Heart left ventricle (tissue), 13 donors: ENCODE measurements around the gene CLCN6.

Experiments used
- CTCF ChIP-seq, 12 donors: fragments of 200-600 bp; sonication (generic) in 4 of 12; IDR thresholded peaks; one replicate each; pipeline versions ENCODE4 v1.5.0 to v1.8.0; 2018 to 2022; ENCODE audit warnings: antibody characterized with exemption in 12 of 12, mild to moderate bottlenecking in 5 of 12
- POLR2A ChIP-seq, 2 donors: fragments of 450-650 bp; IDR thresholded peaks; one replicate each; pipeline ENCODE4 v1.6.1; 2017; ENCODE audit warnings: antibody characterized with exemption in 2 of 2, mild to moderate bottlenecking in 2 of 2, moderate library complexity in 2 of 2
- donor health status: ischemic (EF 13 %, LVEDD 7.1; RV severe dilation, severe dysfunction).
- donor health status: DM: no; HTN: yes; CAD: no.
- donor health status: DM: no; HTN: no; CAD: no.
- donor health status: ischemic (EF 25% LVEDD 6.9; RV normal size, moderate dysfunction).
- donor health status: ischemic (EF 25% LVEDD 5.7; RV mildly dilated, moderate dysfunction).
- donor health status: ischemic (EF 35%, LVEDD 5.7; RV mildly dilated, moderate dysfunction).
- donor health status: nonischemic (EF 11% LVEDD 7.7; RV severe dilation, severe dysfunction).
- donor health status: DM: yes; HTN: yes; CAD: no.
- donor health status: PGD.
- donor health status: ischemic (EF 29% LVEDD 5.4; RV normal size, mild dysfunction).
- donor health status: nonischemic (EF 23%, LVEDD 6.1; RV moderate dilation, normal function).

GRCh38 chr1:11768821-11769220 is 37.2 kb upstream of the CLCN6 start:
- TF ChIP-seq POLR2A (IDR thresholded peaks at IDR 0.05) (no peak), CTCF (IDR thresholded peaks at IDR 0.05) (no peak)
